ENCODE results near the gene NEK8.

The NEK8 gene

DNA sequence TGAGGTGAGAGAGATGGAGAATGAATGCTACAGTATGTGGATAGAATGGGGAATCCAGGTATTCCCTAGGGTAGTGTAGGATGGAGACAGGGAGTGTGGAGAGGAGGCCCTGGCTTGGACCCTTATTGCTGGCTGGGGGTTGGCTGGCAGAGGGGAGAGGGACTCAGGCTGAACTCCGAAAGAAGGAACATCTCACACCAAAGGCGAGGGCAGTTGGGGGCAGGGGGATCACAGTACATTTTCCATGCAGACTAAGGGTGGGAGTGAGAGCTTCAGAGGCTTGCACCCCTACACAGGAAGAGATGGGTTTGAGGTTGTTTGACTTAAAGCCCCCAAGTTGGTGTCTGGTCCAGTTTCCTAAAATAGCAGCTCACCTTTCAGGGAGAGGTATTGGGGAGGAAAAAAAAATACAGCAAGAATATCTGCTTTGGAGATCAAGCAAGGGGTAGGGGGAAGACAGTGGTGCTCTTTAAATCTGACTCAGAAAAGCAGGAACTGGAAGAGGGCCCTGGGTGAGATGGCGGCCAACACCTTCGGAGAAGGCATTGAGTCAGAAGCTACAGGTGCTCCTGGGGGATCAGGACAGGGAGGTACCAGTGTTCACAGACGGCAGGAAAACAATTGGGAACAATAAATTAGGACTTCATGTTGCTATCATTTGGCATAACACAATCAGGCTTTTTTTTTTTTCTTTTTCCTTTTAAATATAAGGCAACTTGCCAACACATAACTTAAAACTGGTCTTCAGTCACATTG lies 27.6 kb downstream of the NEK8 start:
- Histone ChIP-seq H3K4me3 (ENCODE audit: severe bottlenecking) (no peak overlapping the region), H3K9me3 (ENCODE audit: severe bottlenecking) (no peaks in the 10 kb centered on the region), H3K4me1 (ENCODE audit: insufficient read depth, poor library complexity, severe bottlenecking) (no peaks in the 10 kb centered on the region), H3K36me3 (ENCODE audit: low read depth) (peaks cover 34% of the 10 kb centered on the region), H3K27me3 (ENCODE audit: insufficient read depth, poor library complexity, severe bottlenecking) (no peaks in the 10 kb centered on the region), H3K27ac (ENCODE audit: poor library complexity, severe bottlenecking) (no peak overlapping the region)
- DNase-seq (ENCODE audit: low spot score) (no peak), ATAC-seq (ENCODE audit: low read depth) (no peak)
- TF ChIP-seq, protein P1, sequence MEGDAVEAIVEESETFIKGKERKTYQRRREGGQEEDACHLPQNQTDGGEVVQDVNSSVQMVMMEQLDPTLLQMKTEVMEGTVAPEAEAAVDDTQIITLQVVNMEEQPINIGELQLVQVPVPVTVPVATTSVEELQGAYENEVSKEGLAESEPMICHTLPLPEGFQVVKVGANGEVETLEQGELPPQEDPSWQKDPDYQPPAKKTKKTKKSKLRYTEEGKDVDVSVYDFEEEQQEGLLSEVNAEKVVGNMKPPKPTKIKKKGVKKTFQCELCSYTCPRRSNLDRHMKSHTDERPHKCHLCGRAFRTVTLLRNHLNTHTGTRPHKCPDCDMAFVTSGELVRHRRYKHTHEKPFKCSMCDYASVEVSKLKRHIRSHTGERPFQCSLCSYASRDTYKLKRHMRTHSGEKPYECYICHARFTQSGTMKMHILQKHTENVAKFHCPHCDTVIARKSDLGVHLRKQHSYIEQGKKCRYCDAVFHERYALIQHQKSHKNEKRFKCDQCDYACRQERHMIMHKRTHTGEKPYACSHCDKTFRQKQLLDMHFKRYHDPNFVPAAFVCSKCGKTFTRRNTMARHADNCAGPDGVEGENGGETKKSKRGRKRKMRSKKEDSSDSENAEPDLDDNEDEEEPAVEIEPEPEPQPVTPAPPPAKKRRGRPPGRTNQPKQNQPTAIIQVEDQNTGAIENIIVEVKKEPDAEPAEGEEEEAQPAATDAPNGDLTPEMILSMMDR (IDR thresholded peaks at IDR 0.05; ENCODE audit: poor library complexity, severe bottlenecking): no peak

DNA sequence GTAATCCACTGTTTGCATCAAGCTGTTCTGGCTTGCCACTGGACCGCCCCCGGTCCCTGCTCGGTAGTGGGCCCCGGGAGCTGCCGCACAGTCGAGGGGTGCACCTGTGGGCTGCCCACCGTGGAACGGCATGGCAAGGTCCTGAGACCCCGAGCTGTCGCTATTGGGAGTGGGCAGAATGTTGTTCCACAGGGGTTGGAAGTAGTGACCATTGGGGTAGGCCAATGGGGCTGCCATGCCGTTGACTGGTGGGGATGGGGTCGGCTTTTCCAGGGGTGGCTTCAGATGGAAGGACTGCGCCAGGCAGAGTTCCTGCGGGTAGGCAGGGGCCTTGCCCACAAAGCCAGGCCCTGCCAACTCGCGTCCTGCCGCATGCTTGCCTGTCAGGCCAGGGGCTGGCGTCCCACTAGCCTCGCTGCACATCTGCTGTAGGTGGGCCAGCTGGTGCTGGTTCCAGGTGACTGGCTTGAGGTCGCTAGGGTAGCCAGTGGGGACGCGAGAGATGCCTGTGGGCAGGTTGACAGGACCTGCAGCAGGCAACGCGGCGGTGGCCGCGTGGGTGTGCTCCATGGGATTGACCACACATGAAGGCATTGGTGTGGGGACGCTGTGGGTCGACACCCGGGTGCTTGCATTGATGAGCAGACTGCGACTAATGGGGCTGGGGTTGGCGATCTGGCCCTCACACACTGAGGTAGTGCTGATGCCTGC lies 30.0 kb downstream of the NEK8 start:
- TF ChIP-seq, protein P1 (IDR thresholded peaks at IDR 0.05; ENCODE audit: poor library complexity, severe bottlenecking): no peak
- H3K4me3 ChIP-seq (ENCODE audit: severe bottlenecking): no peak overlapping the region
- H3K9me3 ChIP-seq (ENCODE audit: severe bottlenecking): no peaks in the 10 kb centered on the region
- no peaks in the 10 kb centered on the region for H3K4me1 ChIP-seq (ENCODE audit: insufficient read depth, poor library complexity, severe bottlenecking)
- DNase-seq (ENCODE audit: low spot score) (no peak), ATAC-seq (ENCODE audit: low read depth) (no peak)
- no peaks in the 10 kb centered on the region for H3K27me3 ChIP-seq (ENCODE audit: insufficient read depth, poor library complexity, severe bottlenecking)
- H3K27ac ChIP-seq (ENCODE audit: poor library complexity, severe bottlenecking): no peak overlapping the region
- peaks cover 53% of the 10 kb centered on the region for H3K36me3 ChIP-seq (ENCODE audit: low read depth)

DNA sequence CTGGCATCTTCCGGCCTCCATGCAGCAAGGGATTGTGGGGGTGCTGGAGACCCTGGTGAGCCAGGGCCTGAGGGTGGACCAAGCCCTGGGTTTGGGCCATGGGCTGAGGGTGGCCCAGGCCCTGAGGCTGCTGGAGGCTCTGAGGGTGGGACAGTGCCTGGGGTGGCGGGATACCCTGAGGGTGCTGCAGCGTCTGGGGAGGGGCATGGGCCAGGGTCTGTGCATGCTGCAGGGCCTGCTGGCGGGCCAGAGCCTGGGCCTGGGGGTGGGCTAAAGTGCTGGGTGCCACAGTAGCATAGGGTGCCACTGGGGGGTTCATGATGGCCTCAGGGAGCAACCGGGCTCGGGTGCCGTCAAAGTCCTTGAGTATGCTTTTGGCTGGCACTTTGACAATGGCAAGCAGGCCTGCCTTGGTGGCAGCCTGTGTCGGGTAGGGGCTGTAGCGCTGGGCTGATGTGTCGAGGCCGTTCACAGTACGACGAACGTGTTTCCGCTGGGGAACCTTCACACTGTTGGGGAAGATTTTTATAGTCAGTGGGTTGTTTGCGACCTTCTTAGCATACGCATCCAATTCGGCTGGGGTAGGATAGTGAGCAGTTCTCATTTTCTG lies 30.8 kb downstream of the NEK8 start:
- ATAC-seq (ENCODE audit: low read depth): no peak
- DNase-seq (ENCODE audit: low spot score): no peak
- TF ChIP-seq, protein P1 (IDR thresholded peaks at IDR 0.05; ENCODE audit: poor library complexity, severe bottlenecking): no peak
- H3K36me3 ChIP-seq (ENCODE audit: low read depth): peaks cover 57% of the 10 kb centered on the region
- H3K4me3 ChIP-seq (ENCODE audit: severe bottlenecking): no peak overlapping the region
- no peaks in the 10 kb centered on the region for H3K27me3 ChIP-seq (ENCODE audit: insufficient read depth, poor library complexity, severe bottlenecking)
- no peak overlapping the region for H3K27ac ChIP-seq (ENCODE audit: poor library complexity, severe bottlenecking)
- H3K9me3 ChIP-seq (ENCODE audit: severe bottlenecking): no peaks in the 10 kb centered on the region
- no peaks in the 10 kb centered on the region for H3K4me1 ChIP-seq (ENCODE audit: insufficient read depth, poor library complexity, severe bottlenecking)

DNA sequence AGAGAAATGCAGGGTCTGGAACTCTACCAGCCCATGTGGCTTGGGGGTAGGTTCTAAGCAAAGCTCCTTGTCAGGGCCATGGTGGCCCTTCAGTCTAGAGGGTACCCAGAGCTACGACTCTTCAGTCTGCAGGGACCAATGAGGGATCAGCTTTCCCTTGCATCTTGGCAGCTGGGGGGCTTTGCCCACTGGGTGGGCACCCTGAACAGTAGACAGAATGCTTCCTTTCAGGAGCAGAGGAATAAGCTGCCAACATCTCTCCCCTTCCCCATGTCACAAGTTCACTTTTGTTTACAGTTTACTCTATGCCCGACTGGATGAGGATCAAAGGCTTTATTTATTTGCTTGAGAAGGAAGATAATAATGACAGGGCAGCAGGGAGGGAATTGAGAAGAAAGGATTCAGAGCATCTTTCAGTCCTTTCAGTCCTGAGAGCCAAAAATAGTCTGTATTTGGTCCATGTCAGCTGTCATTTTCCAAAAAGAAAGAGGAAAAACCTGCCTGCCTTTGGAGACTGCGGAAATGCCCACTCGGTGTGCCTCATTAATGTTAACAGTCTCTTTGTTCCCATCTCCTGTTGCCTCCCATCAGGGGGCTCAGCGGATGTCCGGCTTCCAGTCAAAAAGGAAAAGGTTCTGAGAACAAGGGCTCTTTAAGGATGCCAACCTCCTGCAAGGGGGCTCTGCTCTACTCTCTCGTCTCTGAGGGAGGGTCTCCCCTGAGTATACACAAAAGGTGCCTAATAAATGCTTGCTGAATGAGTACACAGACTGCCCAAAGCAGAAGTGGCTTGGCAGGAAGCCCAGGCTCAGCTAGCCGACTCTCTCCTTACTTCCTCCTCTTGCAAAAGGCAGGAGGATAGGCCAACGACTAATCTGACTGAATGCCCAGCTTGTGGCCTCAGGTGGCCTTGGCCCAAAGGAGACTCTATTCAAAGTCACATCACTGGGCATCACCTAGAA lies 32.3 kb downstream of the NEK8 start:
- H3K4me1 ChIP-seq (ENCODE audit: insufficient read depth, poor library complexity, severe bottlenecking): no peaks in the 10 kb centered on the region
- TF ChIP-seq, protein P1 (IDR thresholded peaks at IDR 0.05; ENCODE audit: poor library complexity, severe bottlenecking): no peak
- peak overlapping the region; percentile 17 for H3K27ac ChIP-seq (ENCODE audit: poor library complexity, severe bottlenecking)
- H3K27me3 ChIP-seq (ENCODE audit: insufficient read depth, poor library complexity, severe bottlenecking): no peaks in the 10 kb centered on the region
- H3K4me3 ChIP-seq (ENCODE audit: severe bottlenecking): no peak overlapping the region
- DNase-seq (ENCODE audit: low spot score) (no peak), ATAC-seq (ENCODE audit: low read depth) (peak; percentile 47; the same call in 2 of the 3 replicates)
- H3K9me3 ChIP-seq (ENCODE audit: severe bottlenecking): no peaks in the 10 kb centered on the region
- H3K36me3 ChIP-seq (ENCODE audit: low read depth): peaks cover 66% of the 10 kb centered on the region
